Fibroblast of lung (primary cell): ENCODE measurements around the gene CCNA2.

ENCODE experiments used
- CTCF ChIP-seq, 2 donors: IDR thresholded peaks in 1 of 2; conservative IDR thresholded peaks in 1 of 2; 1 replicate in 1 of 2; 2 replicates in 1 of 2; pipeline ENCODE4 v1.5.1; 2011 to 2012; ENCODE audit warnings: low read length in 2 of 2, control low read depth in 1 of 2, inconsistent platforms in 1 of 2, low read depth in 1 of 2, mild to moderate bottlenecking in 1 of 2
- EZH2 ChIP-seq: IDR thresholded peaks from 2 replicates; pipeline ENCODE4 v1.5.1; 2012; ENCODE audit warnings: low read length, control low read depth, mild to moderate bottlenecking; ENCODE audit errors: missing control alignments

- TF ChIP-seq CTCF (conservative IDR thresholded peaks at IDR 0.05 in 1 of 2, IDR thresholded peaks at IDR 0.05 in 1 of 2; ENCODE audit: low read depth in 1 of 2, low read length in 2 of 2) (no peak), EZH2 (no peak)
These were observed 56.5 kb downstream of the CCNA2 start for GRCh38 chr4:121767166-121767565.
